Measurements from ENCODE around the gene ZBTB40. TPM values are rescaled to one million over a fixed set of nuclear protein-coding genes. Genes with fewer than 3 reads are reported as not detected.

The ZBTB40 gene
- total RNA-seq, 4 donors from 2014 or later: 12.0 to 17.3 (median 12.5) TPM

DNA sequence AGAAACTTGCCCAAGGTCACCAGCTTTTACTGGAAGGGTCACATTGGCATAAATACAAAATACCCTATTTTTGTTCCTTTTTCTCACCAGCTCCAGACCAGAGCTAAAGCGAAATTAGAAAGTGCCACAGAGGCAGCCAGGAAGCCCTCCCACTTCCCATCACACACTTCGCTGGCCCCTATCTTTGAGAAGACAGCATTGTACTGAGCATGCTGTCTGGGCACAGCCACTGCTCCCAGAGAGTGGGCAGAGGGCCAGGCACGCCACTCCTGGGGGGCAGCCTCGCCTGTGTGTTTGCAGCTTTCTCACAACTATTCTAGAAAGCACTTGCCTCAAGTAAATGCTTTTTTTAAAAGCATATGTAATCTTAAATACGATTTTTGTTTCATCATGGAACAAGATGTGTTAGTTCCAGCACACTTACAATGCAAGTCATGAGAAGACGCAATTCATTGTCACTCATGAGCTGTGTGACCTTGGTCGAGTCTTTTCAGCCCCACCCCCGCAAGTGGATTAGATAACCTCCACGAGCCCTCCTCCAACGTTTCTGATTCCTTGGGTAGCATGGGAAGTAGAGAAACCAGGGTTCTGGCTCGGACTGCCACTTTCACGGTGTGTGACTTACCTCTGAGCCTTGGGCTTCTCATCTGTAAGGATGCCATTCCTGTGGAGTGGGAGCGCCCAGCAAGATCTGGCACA is 85.9 kb downstream of the ZBTB40 start:
- TF ChIP-seq, protein P1, sequence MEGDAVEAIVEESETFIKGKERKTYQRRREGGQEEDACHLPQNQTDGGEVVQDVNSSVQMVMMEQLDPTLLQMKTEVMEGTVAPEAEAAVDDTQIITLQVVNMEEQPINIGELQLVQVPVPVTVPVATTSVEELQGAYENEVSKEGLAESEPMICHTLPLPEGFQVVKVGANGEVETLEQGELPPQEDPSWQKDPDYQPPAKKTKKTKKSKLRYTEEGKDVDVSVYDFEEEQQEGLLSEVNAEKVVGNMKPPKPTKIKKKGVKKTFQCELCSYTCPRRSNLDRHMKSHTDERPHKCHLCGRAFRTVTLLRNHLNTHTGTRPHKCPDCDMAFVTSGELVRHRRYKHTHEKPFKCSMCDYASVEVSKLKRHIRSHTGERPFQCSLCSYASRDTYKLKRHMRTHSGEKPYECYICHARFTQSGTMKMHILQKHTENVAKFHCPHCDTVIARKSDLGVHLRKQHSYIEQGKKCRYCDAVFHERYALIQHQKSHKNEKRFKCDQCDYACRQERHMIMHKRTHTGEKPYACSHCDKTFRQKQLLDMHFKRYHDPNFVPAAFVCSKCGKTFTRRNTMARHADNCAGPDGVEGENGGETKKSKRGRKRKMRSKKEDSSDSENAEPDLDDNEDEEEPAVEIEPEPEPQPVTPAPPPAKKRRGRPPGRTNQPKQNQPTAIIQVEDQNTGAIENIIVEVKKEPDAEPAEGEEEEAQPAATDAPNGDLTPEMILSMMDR (IDR thresholded peaks at IDR 0.05 in 4 of 5, conservative IDR thresholded peaks at IDR 0.05 in 1 of 5): no peak
- TF ChIP-seq POLR2A (IDR thresholded peaks at IDR 0.05): no peak
- in situ Hi-C loops (cut with MboI; ENCODE audit: low sequenced_read_pairs in 4 of 4) (no loop called here), intact Hi-C loops (cut with DNase I; ENCODE audit: low total_unique reads) (no loop called here)
- Histone ChIP-seq H3K36me3 (no peaks in the 10 kb centered on the region), H3K27me3 (no peaks in the 10 kb centered on the region), H3K4me1 (no peaks in the 10 kb centered on the region), H3K4me3 (no peak overlapping the region), H3K9me3 (no peaks in the 10 kb centered on the region), H3K27ac (no peak overlapping the region)
- ATAC-seq (no peak), DNase-seq (no peak)

DNA sequence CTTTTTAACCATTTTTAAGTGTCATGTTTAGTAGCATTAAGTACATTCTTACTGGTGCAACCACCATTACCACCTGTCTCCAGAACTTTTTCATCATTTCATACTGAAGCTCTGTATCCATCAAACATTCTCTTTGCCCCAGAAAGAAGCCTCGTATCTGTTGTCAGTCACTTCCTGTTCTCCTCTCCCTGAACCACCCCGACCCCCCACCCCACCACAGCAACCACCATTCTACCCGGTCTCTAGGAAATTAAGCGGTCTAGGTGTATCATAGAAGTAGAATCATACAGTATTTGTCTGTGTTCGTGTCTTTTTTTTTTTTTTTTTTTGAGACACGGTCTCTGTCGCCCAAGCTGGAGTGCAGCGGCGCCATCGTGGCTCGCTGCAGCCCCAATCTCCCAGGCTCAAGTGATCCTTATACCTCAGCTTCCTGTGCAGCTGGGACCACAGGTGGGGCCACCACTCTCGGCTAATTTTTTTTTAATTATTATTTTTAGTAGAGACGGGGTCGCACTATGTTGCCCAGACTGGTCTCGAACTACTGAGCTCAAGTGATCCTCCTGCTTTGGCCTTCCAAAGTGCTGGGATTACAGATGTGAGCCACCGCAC is 88.0 kb downstream of the ZBTB40 start:
- no peaks in the 10 kb centered on the region for H3K36me3 ChIP-seq
- ATAC-seq (no peak), DNase-seq (no peak)
- H3K4me1 ChIP-seq: no peaks in the 10 kb centered on the region
- H3K27me3 ChIP-seq: no peaks in the 10 kb centered on the region
- no peak overlapping the region for H3K4me3 ChIP-seq
- in situ Hi-C loops (cut with MboI; ENCODE audit: low sequenced_read_pairs in 4 of 4): no loop called here
- no peaks in the 10 kb centered on the region for H3K9me3 ChIP-seq
- intact Hi-C loops (cut with DNase I; ENCODE audit: low total_unique reads): no loop called here
- no peak for TF ChIP-seq POLR2A (IDR thresholded peaks at IDR 0.05)
- TF ChIP-seq, protein P1 (IDR thresholded peaks at IDR 0.05 in 4 of 5, conservative IDR thresholded peaks at IDR 0.05 in 1 of 5): no peak
- no peak overlapping the region for H3K27ac ChIP-seq

DNA sequence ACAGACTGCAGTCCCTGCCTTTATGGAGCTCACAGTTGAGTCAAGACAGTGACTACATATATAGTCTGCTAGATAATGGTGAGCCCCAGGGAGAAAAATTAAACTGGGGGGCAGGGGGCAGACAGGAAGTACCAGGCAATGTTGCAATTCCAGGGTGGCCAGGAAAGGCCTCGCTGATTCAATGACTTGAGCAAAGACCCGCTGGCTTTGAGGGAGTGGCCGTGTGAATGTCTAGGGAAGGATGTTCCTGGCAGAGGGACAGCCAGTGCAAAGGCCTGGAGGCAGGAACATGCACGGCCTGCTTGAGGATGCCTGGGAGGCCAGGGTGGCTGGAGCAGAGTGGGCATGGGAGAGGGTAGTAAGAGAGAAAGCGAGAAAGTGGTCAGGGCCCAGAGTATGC is 88.7 kb downstream of the ZBTB40 start:
- intact Hi-C loops (cut with DNase I; ENCODE audit: low total_unique reads): no loop called here
- Histone ChIP-seq H3K27me3 (no peaks in the 10 kb centered on the region), H3K4me3 (no peak overlapping the region), H3K27ac (no peak overlapping the region), H3K9me3 (no peaks in the 10 kb centered on the region), H3K4me1 (no peaks in the 10 kb centered on the region), H3K36me3 (no peaks in the 10 kb centered on the region)
- TF ChIP-seq, protein P1 (IDR thresholded peaks at IDR 0.05 in 4 of 5, conservative IDR thresholded peaks at IDR 0.05 in 1 of 5): no peak
- no peak for TF ChIP-seq POLR2A (IDR thresholded peaks at IDR 0.05)
- in situ Hi-C loops (cut with MboI; ENCODE audit: low sequenced_read_pairs in 4 of 4): no loop called here
- ATAC-seq: no peak
- no peak for DNase-seq

DNA sequence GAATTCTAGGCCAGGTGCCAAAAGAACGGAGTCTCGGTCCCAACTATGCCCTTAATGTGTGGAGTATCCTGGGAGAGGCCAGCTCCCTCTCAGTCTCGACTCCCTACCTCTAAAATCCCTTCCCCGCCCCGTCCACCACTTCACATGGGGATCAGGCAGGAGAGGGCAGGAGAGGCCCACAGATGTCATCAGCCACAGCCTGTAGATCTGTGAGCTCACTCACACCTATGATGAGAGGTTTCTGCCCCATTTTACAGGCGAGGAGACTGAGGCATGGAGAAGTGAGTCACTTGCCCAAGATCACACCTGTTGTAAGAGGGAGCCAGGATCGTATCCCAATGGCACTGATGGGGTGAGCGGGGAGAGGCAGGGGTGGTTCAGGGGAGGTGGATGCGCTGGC is 91.2 kb downstream of the ZBTB40 start:
- H3K36me3 ChIP-seq: no peaks in the 10 kb centered on the region

More for the DNA sequence above, 91.2 kb downstream of the ZBTB40 start:
- Histone ChIP-seq H3K9me3 (no peaks in the 10 kb centered on the region), H3K27ac (no peak overlapping the region), H3K4me1 (no peaks in the 10 kb centered on the region), H3K27me3 (peaks cover 0 to 6% (median 5%) of the 10 kb centered on the region in 3 donors), H3K4me3 (no peak overlapping the region)
- DNase-seq: no peak
- in situ Hi-C loops (cut with MboI; ENCODE audit: low sequenced_read_pairs in 4 of 4): no loop called here
- intact Hi-C loops (cut with DNase I; ENCODE audit: low total_unique reads): no loop called here
- ATAC-seq: no peak
- no peak for TF ChIP-seq POLR2A (IDR thresholded peaks at IDR 0.05)
- TF ChIP-seq, protein P1 (IDR thresholded peaks at IDR 0.05 in 4 of 5, conservative IDR thresholded peaks at IDR 0.05 in 1 of 5): no peak

Data from gastrocnemius medialis (tissue), 4 donors.